HG02981 (cell line): Measurements from ENCODE around the gene GPR89A.
A peak's percentile ranks its signal among the peaks of the same experiment; 100 is the strongest.
"Not testable (repeated sequence)": the region's sequence is repeated elsewhere in the genome, so short reads cannot be mapped to it uniquely, and the experiment has no call there.

ENCODE experiments used
- ATAC-seq: cut with Tn5 transposase; IDR thresholded peaks from one replicate; pipeline ENCODE4 v1.9.1; 2021; ENCODE audit warnings: mild to moderate bottlenecking, moderate library complexity; ENCODE audit not compliant: unreplicated experiment

GPR89A gene

GRCh38 chr1:145684858-145685257 lies 77.1 kb downstream of the GPR89A start:
- ATAC-seq: not testable (repeated sequence)

- not testable (repeated sequence) for ATAC-seq
These were observed 78.3 kb downstream of the GPR89A start for GRCh38 chr1:145686078-145686477.

- no peak for ATAC-seq
These were observed 80.5 kb downstream of the GPR89A start for GRCh38 chr1:145688328-145688727.

- no peak for ATAC-seq
These were observed 81.1 kb downstream of the GPR89A start for GRCh38 chr1:145688924-145689323.

GRCh38 chr1:145689922-145690321 lies 82.1 kb downstream of the GPR89A start:
- no peak for ATAC-seq

- ATAC-seq: peak; percentile 85
These were observed 83.1 kb downstream of the GPR89A start for GRCh38 chr1:145690587-145691558.

GRCh38 chr1:145692785-145693443 lies 85.1 kb downstream of the GPR89A start:
- no peak for ATAC-seq

- no peak for ATAC-seq
These were observed 88.2 kb downstream of the GPR89A start for GRCh38 chr1:145695821-145696629.

- ATAC-seq: no peak
These were observed 88.8 kb downstream of the GPR89A start for GRCh38 chr1:145696630-145696960.

- ATAC-seq: no peak
These were observed 93.6 kb downstream of the GPR89A start for GRCh38 chr1:145701306-145701862.

- ATAC-seq: no peak
These were observed 94.3 kb downstream of the GPR89A start for GRCh38 chr1:145702052-145702451.

- no peak for ATAC-seq
These were observed 95.0 kb downstream of the GPR89A start for GRCh38 chr1:145702826-145703225.

GRCh38 chr1:145705622-145706021 lies 97.8 kb downstream of the GPR89A start:
- ATAC-seq: no peak

- no peak for ATAC-seq
These were observed 98.4 kb downstream of the GPR89A start for GRCh38 chr1:145706086-145706664.

GRCh38 chr1:145707183-145707867 lies 99.5 kb downstream of the GPR89A start, which contains the start of gene PDZK1:
Gene PDZK1, minus strand, starts transcription at chr1:145707368. Its CDS starts 19,347 bp downstream, at chr1:145688021.
- no peak for ATAC-seq

GRCh38 chr1:145708063-145708462 lies 100.3 kb downstream of the GPR89A start:
- no peak for ATAC-seq

- no peak for ATAC-seq
These were observed 102.7 kb downstream of the GPR89A start for GRCh38 chr1:145710291-145711027.

- ATAC-seq: no peak
These were observed 103.4 kb downstream of the GPR89A start for GRCh38 chr1:145711213-145711651.

GRCh38 chr1:145714524-145715111 lies 106.8 kb downstream of the GPR89A start:
- no peak for ATAC-seq
